Vagina (tissue), 2 donors: ENCODE data around the gene C10orf71.

Experiments
- CTCF ChIP-seq, 3 experiments: fragments of 450-650 bp in 2 of 3; fragments of 200-600 bp in 1 of 3; sonication (generic) in 1 of 3; IDR thresholded peaks; one replicate each; pipeline ENCODE4 v1.5.1; 2017 to 2019; ENCODE audit warnings: antibody characterized with exemption in 3 of 3, mild to moderate bottlenecking in 2 of 3, moderate library complexity in 2 of 3
- POLR2A ChIP-seq, 2 donors: fragments of 450-650 bp; IDR thresholded peaks; one replicate each; pipeline ENCODE4 v1.6.1; 2017; ENCODE audit warnings: antibody characterized with exemption in 2 of 2, mild to moderate bottlenecking in 2 of 2, moderate library complexity in 2 of 2
- POLR2AphosphoS5 ChIP-seq, 2 donors: sonication (generic); formaldehyde crosslinking; IDR thresholded peaks; one replicate each; pipeline ENCODE4 v1.9.0; 2017; ENCODE audit warnings: antibody characterized with exemption in 2 of 2, mild to moderate bottlenecking in 2 of 2, low read depth in 1 of 2; ENCODE audit not compliant: insufficient read depth in 1 of 2

GRCh38 chr10:49348593-49348992, 49.6 kb downstream of the C10orf71 start:
- no peak for TF ChIP-seq CTCF (IDR thresholded peaks at IDR 0.05)
- no peak for TF ChIP-seq POLR2A (IDR thresholded peaks at IDR 0.05)
- no peak for TF ChIP-seq POLR2AphosphoS5 (IDR thresholded peaks at IDR 0.05; ENCODE audit: insufficient read depth in 1 of 2, low read depth in 1 of 2)
